Hepatocyte (in vitro differentiated cells): ENCODE measurements around the gene NPAS3. TPM values are rescaled to one million over a fixed set of nuclear protein-coding genes. Genes with fewer than 3 reads are reported as not detected.

Experiments used
- DNase-seq: peaks from one replicate; pipeline ENCODE4 v3.0.0-alpha.2; 2016; ENCODE audit warnings: low spot score
- H2AFZ ChIP-seq: fragments of 200-600 bp; sonication (generic); 2 replicates; pipeline ENCODE4 v1.6.0; 2016; ENCODE audit warnings: antibody characterized with exemption, mild to moderate bottlenecking
- H3K27ac ChIP-seq: fragments of 200-600 bp; sonication (generic); 2 replicates; pipeline ENCODE4 v1.5.1; 2016; ENCODE audit warnings: mild to moderate bottlenecking
- H3K27me3 ChIP-seq: fragments of 200-600 bp; sonication (generic); 2 replicates; pipeline ENCODE4 v1.6.1; 2016
- H3K36me3 ChIP-seq: fragments of 200-600 bp; sonication (generic); replicated peaks from 2 replicates; pipeline ENCODE4 v1.5.1; 2016; ENCODE audit warnings: low read depth; ENCODE audit not compliant: insufficient read depth
- H3K4me1 ChIP-seq: fragments of 200-600 bp; sonication (generic); 2 replicates; pipeline ENCODE4 v1.5.1; 2016; ENCODE audit warnings: mild to moderate bottlenecking, moderate library complexity; ENCODE audit not compliant: insufficient read depth
- H3K4me2 ChIP-seq: fragments of 200-600 bp; sonication (generic); 2 replicates; pipeline ENCODE4 v1.6.0; 2016
- H3K4me3 ChIP-seq: fragments of 200-600 bp; sonication (generic); 2 replicates; pipeline ENCODE4 v1.5.1; 2016; ENCODE audit warnings: mild to moderate bottlenecking
- H3K79me2 ChIP-seq: fragments of 200-600 bp; sonication (generic); 2 replicates; pipeline ENCODE4 v1.6.0; 2017; ENCODE audit warnings: mild to moderate bottlenecking
- H3K9me2 ChIP-seq: fragments of 200-600 bp; sonication (generic); replicated peaks from 2 replicates; pipeline ENCODE4 v1.6.0; 2017; ENCODE audit warnings: mild to moderate bottlenecking; ENCODE audit not compliant: insufficient read depth
- H3K9me3 ChIP-seq: fragments of 200-600 bp; sonication (generic); 2 replicates; pipeline ENCODE4 v1.5.1; 2016; ENCODE audit warnings: low read depth, mild to moderate bottlenecking
- H4K20me1 ChIP-seq: fragments of 200-600 bp; sonication (generic); 2 replicates; pipeline ENCODE4 v1.6.0; 2016; ENCODE audit warnings: mild to moderate bottlenecking; ENCODE audit not compliant: insufficient read depth, poor library complexity, severe bottlenecking
- EZH2 ChIP-seq: fragments of 200-600 bp; sonication (generic); IDR thresholded peaks from 2 replicates; pipeline ENCODE4 v1.6.1; 2016; ENCODE audit warnings: antibody characterized with exemption, mild to moderate bottlenecking, borderline replicate concordance
- EZH2phosphoT487 ChIP-seq: fragments of 200-600 bp; sonication (generic); IDR thresholded peaks from one replicate; pipeline ENCODE4 v1.6.1; 2018; ENCODE audit warnings: antibody characterized with exemption, mild to moderate bottlenecking, low read depth, moderate library complexity; ENCODE audit not compliant: unreplicated experiment, severe bottlenecking
- WGBS: methylation state at CpG from one replicate; pipeline ENCODE4 v1.1.6; 2016; ENCODE audit warnings: low lambda C conversion rate; ENCODE audit errors: missing lambda C conversion rate; 5-methylcytosine and 5-hydroxymethylcytosine counted together
- polyA plus RNA-seq: library from polyadenylated mRNA; unstranded; fragments of >200 nt; fragmentation: Nextera tagmentation; extraction: Ambion mirVana; gene quantifications from 2 replicates; pipeline ENCODE4 v1.2.1, GENCODE V29; 2016
- total RNA-seq: library from RNA; depleted of rRNA; stranded (reverse); fragments of >200 nt; gene quantifications from 2 replicates; pipeline ENCODE4 v1.2.3, GENCODE V29; 2014
- TF ChIP-seq, protein P1 (sequence below): fragments of 200-600 bp; sonication (generic); IDR thresholded peaks from 2 replicates; pipeline ENCODE4 v1.5.1; 2016; ENCODE audit warnings: antibody characterized with exemption, mild to moderate bottlenecking; ENCODE audit not compliant: poor library complexity

The NPAS3 gene
- total and polyA plus RNA-seq, 2 experiments from 2014 or later, result 0.11 to 1.1 TPM

DNA sequence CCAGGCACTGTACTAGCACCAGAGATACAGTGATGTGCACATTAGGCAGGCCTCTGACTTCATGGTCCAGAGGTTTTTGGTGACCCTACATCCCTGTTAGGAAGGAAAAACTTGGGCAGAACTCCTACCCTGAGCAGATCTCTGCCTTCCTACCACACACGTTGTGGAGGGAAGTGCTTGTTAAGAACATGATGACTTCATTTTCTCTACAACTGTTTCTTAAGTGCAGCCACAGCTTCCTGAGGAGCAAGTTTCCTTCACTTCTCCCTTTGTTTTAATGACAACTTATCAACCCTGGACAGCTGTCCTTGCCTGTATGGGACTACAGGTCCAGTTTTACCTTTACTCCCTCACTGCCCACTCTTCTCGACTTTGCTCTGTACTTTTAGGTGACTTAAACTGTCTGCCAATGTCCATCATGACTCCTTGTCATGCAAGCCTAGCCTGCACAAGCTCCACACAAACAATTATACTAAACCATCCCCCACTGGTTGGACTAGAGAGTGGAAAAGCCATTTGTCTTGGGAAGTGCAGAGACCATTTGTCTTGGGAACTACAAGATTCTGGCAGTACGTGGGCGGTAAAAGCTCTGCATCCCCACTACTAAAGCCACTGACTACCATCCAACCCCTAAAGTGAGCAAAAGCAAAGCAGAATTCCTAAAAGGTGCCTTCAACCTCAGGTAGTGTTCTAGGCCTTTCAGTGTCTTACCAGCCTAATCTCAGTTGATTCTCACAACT is 652.4 kb downstream of the NPAS3 start:
- WGBS, result 86% methylated on average over 4 of the region's 4 CpGs
- TF ChIP-seq EZH2phosphoT487, result no peak
- TF ChIP-seq EZH2, result no peak
- TF ChIP-seq, protein P1, sequence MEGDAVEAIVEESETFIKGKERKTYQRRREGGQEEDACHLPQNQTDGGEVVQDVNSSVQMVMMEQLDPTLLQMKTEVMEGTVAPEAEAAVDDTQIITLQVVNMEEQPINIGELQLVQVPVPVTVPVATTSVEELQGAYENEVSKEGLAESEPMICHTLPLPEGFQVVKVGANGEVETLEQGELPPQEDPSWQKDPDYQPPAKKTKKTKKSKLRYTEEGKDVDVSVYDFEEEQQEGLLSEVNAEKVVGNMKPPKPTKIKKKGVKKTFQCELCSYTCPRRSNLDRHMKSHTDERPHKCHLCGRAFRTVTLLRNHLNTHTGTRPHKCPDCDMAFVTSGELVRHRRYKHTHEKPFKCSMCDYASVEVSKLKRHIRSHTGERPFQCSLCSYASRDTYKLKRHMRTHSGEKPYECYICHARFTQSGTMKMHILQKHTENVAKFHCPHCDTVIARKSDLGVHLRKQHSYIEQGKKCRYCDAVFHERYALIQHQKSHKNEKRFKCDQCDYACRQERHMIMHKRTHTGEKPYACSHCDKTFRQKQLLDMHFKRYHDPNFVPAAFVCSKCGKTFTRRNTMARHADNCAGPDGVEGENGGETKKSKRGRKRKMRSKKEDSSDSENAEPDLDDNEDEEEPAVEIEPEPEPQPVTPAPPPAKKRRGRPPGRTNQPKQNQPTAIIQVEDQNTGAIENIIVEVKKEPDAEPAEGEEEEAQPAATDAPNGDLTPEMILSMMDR, result no peak
- Histone ChIP-seq H3K27ac (no peak overlapping the region), H3K9me3 (no peaks in the 10 kb centered on the region), H3K4me2 (no peak overlapping the region), H3K9me2 (no peaks in the 10 kb centered on the region), H4K20me1 (no peaks in the 10 kb centered on the region), H3K36me3 (no peaks in the 10 kb centered on the region), H3K79me2 (no peaks in the 10 kb centered on the region), H3K4me3 (no peak overlapping the region), H2AFZ (no peak overlapping the region), H3K4me1 (no peaks in the 10 kb centered on the region), H3K27me3 (no peaks in the 10 kb centered on the region)
- no peak for DNase-seq

DNA sequence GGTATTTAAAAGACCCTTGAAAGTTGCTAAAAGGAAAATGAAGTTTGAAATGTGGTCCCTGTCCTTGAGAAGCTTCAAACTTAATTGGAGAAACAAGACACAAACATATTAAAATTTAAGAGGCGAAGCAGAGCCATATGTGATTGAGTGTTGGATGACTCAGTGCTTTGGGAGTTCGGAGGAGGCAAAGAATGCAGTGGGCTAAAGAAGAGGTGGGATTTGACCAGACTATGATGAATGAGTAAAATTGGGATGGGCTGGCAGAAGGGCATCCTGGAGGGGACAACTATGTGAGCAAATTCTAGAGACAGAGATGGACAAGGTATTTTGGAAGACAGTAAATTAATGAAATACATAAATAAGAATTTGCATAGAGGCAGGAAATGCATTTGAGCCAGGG is 653.6 kb downstream of the NPAS3 start:
- WGBS, result 76% methylated on average over 2 of the region's 2 CpGs
- no peaks in the 10 kb centered on the region for H3K27me3 ChIP-seq
- TF ChIP-seq EZH2phosphoT487 (no peak), EZH2 (no peak)
- TF ChIP-seq, protein P1, result no peak
- H3K4me2 ChIP-seq, result no peak overlapping the region
- H3K4me3 ChIP-seq, result no peak overlapping the region
- no peak overlapping the region for H2AFZ ChIP-seq
- H3K36me3 ChIP-seq, result no peaks in the 10 kb centered on the region
- H3K9me3 ChIP-seq, result no peaks in the 10 kb centered on the region
- no peaks in the 10 kb centered on the region for H3K79me2 ChIP-seq
- H3K27ac ChIP-seq, result no peak overlapping the region
- H4K20me1 ChIP-seq, result no peaks in the 10 kb centered on the region
- no peak for DNase-seq
- no peaks in the 10 kb centered on the region for H3K4me1 ChIP-seq
- H3K9me2 ChIP-seq, result no peaks in the 10 kb centered on the region

DNA sequence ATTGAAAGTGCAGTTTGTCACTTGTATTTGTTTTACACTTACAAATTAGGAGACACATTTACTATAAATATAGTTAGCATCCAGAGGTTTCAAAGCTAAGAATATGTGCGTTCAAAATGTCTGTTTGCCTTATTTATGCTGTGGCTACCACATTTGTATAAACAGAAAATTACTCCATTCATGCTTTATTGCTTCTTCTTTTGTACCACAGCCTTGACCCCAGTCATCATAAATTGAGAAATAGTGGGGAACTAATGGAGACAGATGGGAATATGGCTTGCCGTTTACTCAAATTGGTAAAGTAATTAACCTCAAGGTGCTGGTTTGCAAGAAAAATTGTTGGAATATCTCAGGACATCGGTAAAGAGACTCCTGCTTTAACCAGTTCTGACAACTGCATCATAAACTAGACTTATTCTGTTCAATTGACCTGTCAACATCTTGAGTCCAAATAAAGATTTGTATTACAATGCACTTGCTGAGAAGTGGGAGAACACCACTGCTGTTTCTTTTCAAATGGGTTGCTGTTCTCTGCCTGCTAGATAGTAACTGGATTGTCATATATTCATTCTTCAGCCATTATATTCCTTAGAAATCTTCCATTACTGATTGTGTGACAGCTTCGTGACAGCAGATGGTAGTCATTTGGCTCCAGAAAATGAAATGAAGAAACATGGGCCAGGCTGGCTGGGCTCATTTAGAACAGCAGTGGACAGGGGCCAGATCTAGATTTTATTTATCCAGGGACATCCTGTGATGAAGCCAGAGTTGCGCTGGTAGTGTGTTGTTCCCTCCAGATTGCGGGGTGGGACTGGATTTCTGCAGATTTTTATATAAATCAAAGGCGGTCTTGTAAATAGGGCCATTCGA is 657.8 kb downstream of the NPAS3 start:
- H3K4me1 ChIP-seq, result no peaks in the 10 kb centered on the region
- no peak for DNase-seq
- no peak overlapping the region for H3K27ac ChIP-seq
- WGBS, result 82% methylated on average over 8 of the region's 8 CpGs
- H3K27me3 ChIP-seq, result no peaks in the 10 kb centered on the region
- no peak overlapping the region for H2AFZ ChIP-seq
- H4K20me1 ChIP-seq, result no peaks in the 10 kb centered on the region
- no peak for TF ChIP-seq EZH2phosphoT487
- no peak for TF ChIP-seq EZH2
- TF ChIP-seq, protein P1, result no peak
- H3K4me3 ChIP-seq, result no peak overlapping the region
- no peaks in the 10 kb centered on the region for H3K9me2 ChIP-seq
- H3K36me3 ChIP-seq, result no peaks in the 10 kb centered on the region
- H3K4me2 ChIP-seq, result no peak overlapping the region
- H3K79me2 ChIP-seq, result no peaks in the 10 kb centered on the region
- no peaks in the 10 kb centered on the region for H3K9me3 ChIP-seq
